H1 (cell line): ENCODE results near the gene TNP2. TPM values are rescaled to one million over a fixed set of nuclear protein-coding genes. Genes with fewer than 3 reads are reported as not detected.

ENCODE experiments used
- CTCF ChIA-PET: fragments of 300-600 bp; sonication (Branson Sonifier 250); formaldehyde crosslinking; loops from one replicate; lab custom pipeline; 2021; ENCODE audit not compliant: partially characterized antibody; lab: Charles Lee
- POLR2A ChIA-PET: fragments of 300-600 bp; sonication (Branson Sonifier 250); formaldehyde crosslinking; loops from one replicate; lab custom pipeline; 2021; ENCODE audit warnings: inconsistent platforms; ENCODE audit not compliant: partially characterized antibody; lab: Charles Lee
- DNase-seq, 2 experiments: peaks; one replicate each; pipeline versions ENCODE4 v3.0.0 to v3.0.0-alpha.2; 2010 to 2022; ENCODE audit warnings: low spot score in 2 of 2, low read depth in 1 of 2, mixed read lengths in 1 of 2
- FAIRE-seq: peaks from 2 replicates; lab custom pipeline; 2011; peaks lifted over from hg19 to GRCh38; lab: Jason Lieb, UNC
- H2AFZ ChIP-seq: 2 replicates; pipeline ENCODE4 v1.8.1; 2012; ENCODE audit warnings: low read length, inconsistent platforms
- H2AK5ac ChIP-seq: 2 replicates; pipeline ENCODE4 v1.6.1; 2013; ENCODE audit warnings: low read depth, low read length
- H2BK120ac ChIP-seq: replicated peaks from 2 replicates; pipeline ENCODE3; 2013; ENCODE audit warnings: low read depth, low read length, inconsistent platforms
- H2BK12ac ChIP-seq: 2 replicates; pipeline ENCODE4 v1.6.1; 2013; ENCODE audit warnings: low read depth, low read length
- H2BK15ac ChIP-seq: 2 replicates; pipeline ENCODE4 v1.6.1; 2013; ENCODE audit warnings: low read length
- H2BK20ac ChIP-seq: 2 replicates; pipeline ENCODE4 v1.6.1; 2013; ENCODE audit warnings: low read length
- H2BK5ac ChIP-seq: 2 replicates; pipeline ENCODE4 v1.6.1; 2013; ENCODE audit warnings: low read depth, low read length
- H3K14ac ChIP-seq: 2 replicates; pipeline ENCODE4 v1.6.1; 2013; ENCODE audit warnings: inconsistent platforms; ENCODE audit not compliant: insufficient read length
- H3K18ac ChIP-seq: 2 replicates; pipeline ENCODE4 v1.6.1; 2013; ENCODE audit warnings: low read length; ENCODE audit errors: extremely low read depth
- H3K23ac ChIP-seq: 2 replicates; pipeline ENCODE4 v1.6.1; 2013; ENCODE audit warnings: inconsistent platforms; ENCODE audit not compliant: insufficient read length
- H3K23me2 ChIP-seq: 2 replicates; pipeline ENCODE4 v1.6.1; 2013; ENCODE audit warnings: low read depth, low read length
- H3K27ac ChIP-seq: 2 replicates; pipeline ENCODE4 v1.6.1; 2011; ENCODE audit warnings: low read depth, low read length, inconsistent platforms
- H3K27me3 ChIP-seq, 4 experiments: replicated peaks in 1 of 4; 1 replicate in 1 of 4; 2 replicates in 3 of 4; pipeline versions ENCODE4 v1.6.1 to v1.8.1; 2011 to 2013; ENCODE audit warnings: low read length in 3 of 4, mild to moderate bottlenecking in 3 of 4, inconsistent platforms in 2 of 4, mixed read lengths in 2 of 4, moderate library complexity in 1 of 4; ENCODE audit not compliant: control insufficient read depth in 3 of 4, insufficient read depth in 3 of 4; ENCODE audit errors: extremely low read depth in 1 of 4
- H3K36me3 ChIP-seq, 4 experiments: 2 replicates each; pipeline versions ENCODE4 v1.6.1 to v1.8.1; 2011 to 2013; ENCODE audit warnings: mild to moderate bottlenecking in 4 of 4, low read length in 3 of 4, moderate library complexity in 2 of 4, control low read depth in 1 of 4, inconsistent platforms in 1 of 4; ENCODE audit not compliant: insufficient read depth in 4 of 4, control insufficient read depth in 2 of 4
- H3K4ac ChIP-seq: replicated peaks from 2 replicates; pipeline ENCODE3; 2013; ENCODE audit warnings: low read length, low read depth, mixed read lengths, inconsistent platforms; ENCODE audit not compliant: insufficient read length
- H3K4me1 ChIP-seq, 4 experiments: replicated peaks in 1 of 4; 1 replicate in 1 of 4; 2 replicates in 3 of 4; pipeline versions ENCODE4 v1.6.1 to v1.8.1; 2011 to 2013; ENCODE audit warnings: low read length in 3 of 4, inconsistent platforms in 2 of 4, mixed read lengths in 1 of 4; ENCODE audit not compliant: insufficient read depth in 4 of 4, control insufficient read depth in 3 of 4
- H3K4me2 ChIP-seq, 2 experiments: 2 replicates each; pipeline versions ENCODE4 v1.6.1 to v1.8.1; 2011 to 2013; ENCODE audit warnings: low read depth in 2 of 2, low read length in 2 of 2, control low read depth in 1 of 2, inconsistent platforms in 1 of 2, mild to moderate bottlenecking in 1 of 2; ENCODE audit not compliant: insufficient read depth in 1 of 2
- H3K4me3 ChIP-seq, 4 experiments: fragments of 200-600, 300-600 bp in 1 of 4; sonication (generic), shearing (Covaris generic), sonication (Bioruptor Twin) in 1 of 4; 2 replicates each; pipeline versions ENCODE4 v1.5.1 to v1.8.1; 2011 to 2016; ENCODE audit warnings: low read length in 4 of 4, low read depth in 3 of 4, control low read depth in 2 of 4, inconsistent platforms in 2 of 4, mild to moderate bottlenecking in 2 of 4, mixed read lengths in 1 of 4, moderate library complexity in 1 of 4; ENCODE audit not compliant: insufficient read depth in 2 of 4; ENCODE audit errors: extremely low read depth in 1 of 4
- H3K56ac ChIP-seq: replicated peaks from 2 replicates; pipeline ENCODE3; 2013; ENCODE audit warnings: low read depth, mild to moderate bottlenecking, mixed read lengths, low read length, inconsistent platforms; ENCODE audit not compliant: insufficient read length
- H3K79me1 ChIP-seq: 2 replicates; pipeline ENCODE4 v1.6.1; 2013; ENCODE audit warnings: low read depth, low read length, control low read depth
- H3K79me2 ChIP-seq, 2 experiments: 2 replicates each; pipeline versions ENCODE4 v1.6.1 to v1.8.1; 2012 to 2013; ENCODE audit warnings: low read length in 2 of 2, mild to moderate bottlenecking in 2 of 2, inconsistent platforms in 1 of 2; ENCODE audit not compliant: insufficient read depth in 2 of 2, control insufficient read depth in 1 of 2
- H3K9ac ChIP-seq, 4 experiments: replicated peaks in 1 of 4; 1 replicate in 1 of 4; 2 replicates in 3 of 4; pipeline versions ENCODE4 v1.6.1 to v1.8.1; 2011 to 2013; ENCODE audit warnings: low read depth in 3 of 4, low read length in 3 of 4, control low read depth in 2 of 4, mild to moderate bottlenecking in 2 of 4, moderate library complexity in 2 of 4, inconsistent platforms in 1 of 4; ENCODE audit errors: extremely low read depth in 1 of 4
- H3K9me3 ChIP-seq, 2 experiments: 2 replicates each; pipeline versions ENCODE4 v1.6.1 to v1.8.1; 2012 to 2013; ENCODE audit warnings: mild to moderate bottlenecking in 2 of 2, moderate library complexity in 2 of 2, control low read depth in 1 of 2, inconsistent platforms in 1 of 2, low read depth in 1 of 2, low read length in 1 of 2, mixed read lengths in 1 of 2; ENCODE audit not compliant: insufficient read depth in 2 of 2
- H4K20me1 ChIP-seq, 2 experiments: replicated peaks in 1 of 2; 2 replicates each; pipeline versions ENCODE3 to v1.8.1; 2011 to 2013; ENCODE audit warnings: inconsistent platforms in 2 of 2, low read length in 2 of 2, mild to moderate bottlenecking in 1 of 2; ENCODE audit not compliant: insufficient read depth in 2 of 2, control insufficient read depth in 1 of 2
- H4K5ac ChIP-seq: 2 replicates; pipeline ENCODE4 v1.6.1; 2013; ENCODE audit warnings: low read length, low read depth, mixed read lengths, inconsistent platforms; ENCODE audit not compliant: insufficient read length
- H4K8ac ChIP-seq: 2 replicates; pipeline ENCODE4 v1.8.0; 2013; ENCODE audit warnings: mild to moderate bottlenecking, moderate library complexity, low read length, inconsistent platforms; ENCODE audit not compliant: insufficient read depth; ENCODE audit errors: extremely low read depth
- H4K91ac ChIP-seq: replicated peaks from 2 replicates; pipeline ENCODE3; 2013; ENCODE audit warnings: low read length, mixed read lengths, inconsistent platforms; ENCODE audit not compliant: insufficient read length
- BCL11A ChIP-seq, 2 experiments: IDR thresholded peaks; one replicate each; pipeline ENCODE4 v1.6.1; 2011; ENCODE audit warnings: low read depth in 2 of 2, low read length in 2 of 2, mild to moderate bottlenecking in 2 of 2
- CBX8 ChIP-seq: fragments of 300-800, 300-1000 bp; sonication (generic); IDR thresholded peaks from 2 replicates; pipeline ENCODE4 v1.7.1; 2016; ENCODE audit warnings: low read depth, low read length, borderline replicate concordance
- CEBPB ChIP-seq: IDR thresholded peaks from 2 replicates; pipeline ENCODE4 v1.6.1; 2012; ENCODE audit warnings: low read depth, low read length
- KDM4A ChIP-seq: IDR thresholded peaks from one replicate; pipeline ENCODE4 v1.7.1; 2012; ENCODE audit warnings: low read depth, mild to moderate bottlenecking, moderate library complexity, low read length, inconsistent platforms; ENCODE audit not compliant: severe bottlenecking
- PHF8 ChIP-seq: fragments of 200-600 bp; sonication (generic); conservative IDR thresholded peaks from 2 replicates; pipeline ENCODE4 v1.7.1; 2012; ENCODE audit warnings: low read depth, mild to moderate bottlenecking, inconsistent platforms, low read length, moderate library complexity
- RNF2 ChIP-seq: fragments of 200-900, 300-1000 bp; sonication (generic); IDR thresholded peaks from 2 replicates; pipeline ENCODE4 v1.7.1; 2016; ENCODE audit warnings: borderline replicate concordance, low read depth, mild to moderate bottlenecking, antibody characterized with exemption, low read length; ENCODE audit not compliant: poor library complexity, severe bottlenecking; ENCODE audit errors: missing control alignments
- SAP30 ChIP-seq: fragments of 300-600 bp; sonication (generic); IDR thresholded peaks from 2 replicates; pipeline ENCODE4 v1.7.1; 2012; ENCODE audit warnings: low read length, moderate library complexity, mild to moderate bottlenecking, inconsistent platforms; ENCODE audit not compliant: insufficient read depth, insufficient replicate concordance
- SIX5 ChIP-seq: IDR thresholded peaks from 2 replicates; pipeline ENCODE4 v1.6.1; 2011; ENCODE audit warnings: mild to moderate bottlenecking, low read depth, low read length
- SP4 ChIP-seq: IDR thresholded peaks from 2 replicates; pipeline ENCODE4 v1.6.1; 2012; ENCODE audit warnings: low read length, inconsistent platforms
- SUZ12 ChIP-seq: fragments of 200-600 bp; sonication (generic); IDR thresholded peaks from 2 replicates; pipeline ENCODE4 v1.6.1; 2012; ENCODE audit warnings: mild to moderate bottlenecking, inconsistent platforms, low read length, moderate library complexity, mixed read lengths
- TAF1 ChIP-seq: IDR thresholded peaks from 2 replicates; pipeline ENCODE4 v1.6.1; 2011; ENCODE audit warnings: mild to moderate bottlenecking, low read depth, low read length
- WGBS, 2 experiments: shearing (Covaris generic) in 1 of 2; methylation state at CpG; one replicate each; pipeline versions ENCODE4 v1.1.6 to v1.1.7; 2013 to 2015; ENCODE audit warnings: low lambda C conversion rate in 2 of 2, mixed read lengths in 2 of 2, inconsistent platforms in 1 of 2, low coverage in 1 of 2, missing lambda C conversion rate in 1 of 2; ENCODE audit not compliant: insufficient replicate concordance in 2 of 2, insufficient coverage in 1 of 2, insufficient read length in 1 of 2; ENCODE audit errors: extremely low coverage in 1 of 2, missing lambda C conversion rate in 1 of 2; 5-methylcytosine and 5-hydroxymethylcytosine counted together
- polyA plus RNA-seq, 7 experiments: library from polyadenylated mRNA; depleted of rRNA in 3 of 7; stranded (reverse) in 5 of 7; unstranded in 2 of 7; fragments of >200 nt in 5 of 7; fragments of 200-250 nt in 2 of 7; gene quantifications; 1 replicate in 5 of 7; 2 replicates in 1 of 7; 4 replicates in 1 of 7; pipeline versions ENCODE4 v1.2.1 to v1.2.3, GENCODE V29; 2011 to 2013; ENCODE audit warnings: missing spikeins in 2 of 7, mixed read lengths in 2 of 7
- total RNA-seq: library from RNA; stranded (reverse); fragmentation: NEBNext Ultra II Directional; extraction: Animal tissue kit (Norgen Biotek cat#: 25700); gene quantifications from 2 replicates; pipeline ENCODE4 v1.2.1, GENCODE V29; 2021

TNP2 gene
- total and polyA plus RNA-seq, 2 of the 8 experiments (the other 6 are each of a cell fraction or from before 2014, with no cell fraction given) = not detected

- no peak overlapping the region for H3K56ac ChIP-seq
- peak overlapping the region; percentile 38 for H3K18ac ChIP-seq
- peak overlapping the region; percentile 28 for H2BK120ac ChIP-seq
- H2BK5ac ChIP-seq = no peak overlapping the region
- H2BK20ac ChIP-seq = no peak overlapping the region
- peak overlapping the region; percentile 58 for H4K91ac ChIP-seq
- peak overlapping the region; percentile 28; the same call in 1 of the 2 replicates for H4K8ac ChIP-seq
- FAIRE-seq = no peak
- H3K9me3 ChIP-seq = no peaks in the 10 kb centered on the region
- H2AK5ac ChIP-seq = no peak overlapping the region
- no peak overlapping the region for H3K9ac ChIP-seq
- H3K27ac ChIP-seq = no peak overlapping the region
- no peaks in the 10 kb centered on the region for H3K79me2 ChIP-seq
- no peaks in the 10 kb centered on the region for H3K79me1 ChIP-seq
- H2AFZ ChIP-seq = no peak overlapping the region
- H3K4me2 ChIP-seq = no peak overlapping the region; a peak in 1 of 4 replicates
- H3K14ac ChIP-seq = no peak overlapping the region
- H3K4ac ChIP-seq = no peak overlapping the region
- H2BK12ac ChIP-seq = peak overlapping the region; percentile 75; the same call in 1 of the 2 replicates
- POLR2A ChIA-PET = interaction anchor here (0.8 to 2.7 kb wide), 6 partner anchors 10 to 43 kb away, joined by 3 to 11 read pairs (median 6); partner anchors contain the start of gene SOCS1
- peaks cover 5 to 9% (median 9%) of the 10 kb centered on the region in 4 experiments for H3K4me1 ChIP-seq
- no peaks in the 10 kb centered on the region for H3K23me2 ChIP-seq
- H3K36me3 ChIP-seq = no peaks in the 10 kb centered on the region
- WGBS, 2 experiments = 92% methylated on average over 5 of the region's 5 CpGs; no CpG with 5 or more reads in 1 of the 2 experiments
- no peaks in the 10 kb centered on the region for H4K20me1 ChIP-seq
- no peak overlapping the region for H3K23ac ChIP-seq
- no peak overlapping the region for H3K4me3 ChIP-seq
- no peak for DNase-seq
- H4K5ac ChIP-seq = no peak overlapping the region
- CTCF ChIA-PET = interaction anchor here (0.6 to 3.8 kb wide), 7 partner anchors 12 to 1425 kb away, joined by 3 to 13 read pairs (median 3); partner anchors contain the start of genes SOCS1 and TNP2
- H2BK15ac ChIP-seq = no peak overlapping the region
- no peaks in the 10 kb centered on the region for H3K27me3 ChIP-seq
- TF ChIP-seq BCL11A (IDR thresholded peaks at IDR 0.05; ENCODE audit: low read depth in 2 of 2, low read length in 2 of 2) (no peak), SP4 (no peak), SIX5 (no peak), TAF1 (no peak), SAP30 (no peak), SUZ12 (no peak), PHF8 (no peak), CEBPB (no peak), CBX8 (no peak), KDM4A (no peak), RNF2 (no peak)
Measured at GRCh38 chr16:11298143-11298900, 29.2 kb upstream of the TNP2 start.
